ENCODE data around the gene NCS1.

Gene NCS1

DNA sequence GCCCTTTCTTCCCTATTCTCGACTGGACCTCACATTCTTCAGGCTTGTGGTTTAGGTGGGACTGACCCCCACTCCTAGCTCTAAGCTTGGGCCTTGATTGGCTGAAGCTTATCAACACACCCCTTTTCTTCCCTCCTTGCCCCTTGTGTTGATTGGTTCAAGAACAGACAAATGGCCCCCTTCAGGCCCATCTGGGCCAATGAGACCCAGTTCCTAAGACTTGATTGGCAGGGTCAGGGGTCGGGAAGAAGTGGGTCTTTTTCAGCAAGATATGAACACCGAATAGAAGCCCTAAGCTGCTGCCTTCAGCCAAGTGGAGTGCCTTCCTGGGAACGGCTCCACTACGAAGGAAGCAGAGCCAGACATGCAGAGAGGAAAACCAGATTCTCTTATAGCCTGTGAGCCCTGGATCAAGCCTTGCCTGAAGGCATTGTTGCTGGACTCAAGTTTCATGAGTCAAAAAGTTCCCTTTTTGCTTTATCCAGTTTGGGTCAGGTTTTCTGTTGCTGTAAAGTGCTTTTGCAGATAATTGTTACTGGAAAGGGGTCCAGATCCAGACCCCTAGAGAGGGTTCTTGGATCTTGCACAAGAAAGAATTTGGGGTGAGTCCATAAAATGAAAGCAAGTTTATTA, 22.4 kb upstream of the NCS1 start:
- no peak for DNase-seq (ENCODE audit: extremely low spot score)
- POLR2A ChIA-PET: no interaction called here
- TF ChIP-seq, protein P1, sequence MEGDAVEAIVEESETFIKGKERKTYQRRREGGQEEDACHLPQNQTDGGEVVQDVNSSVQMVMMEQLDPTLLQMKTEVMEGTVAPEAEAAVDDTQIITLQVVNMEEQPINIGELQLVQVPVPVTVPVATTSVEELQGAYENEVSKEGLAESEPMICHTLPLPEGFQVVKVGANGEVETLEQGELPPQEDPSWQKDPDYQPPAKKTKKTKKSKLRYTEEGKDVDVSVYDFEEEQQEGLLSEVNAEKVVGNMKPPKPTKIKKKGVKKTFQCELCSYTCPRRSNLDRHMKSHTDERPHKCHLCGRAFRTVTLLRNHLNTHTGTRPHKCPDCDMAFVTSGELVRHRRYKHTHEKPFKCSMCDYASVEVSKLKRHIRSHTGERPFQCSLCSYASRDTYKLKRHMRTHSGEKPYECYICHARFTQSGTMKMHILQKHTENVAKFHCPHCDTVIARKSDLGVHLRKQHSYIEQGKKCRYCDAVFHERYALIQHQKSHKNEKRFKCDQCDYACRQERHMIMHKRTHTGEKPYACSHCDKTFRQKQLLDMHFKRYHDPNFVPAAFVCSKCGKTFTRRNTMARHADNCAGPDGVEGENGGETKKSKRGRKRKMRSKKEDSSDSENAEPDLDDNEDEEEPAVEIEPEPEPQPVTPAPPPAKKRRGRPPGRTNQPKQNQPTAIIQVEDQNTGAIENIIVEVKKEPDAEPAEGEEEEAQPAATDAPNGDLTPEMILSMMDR (IDR thresholded peaks at IDR 0.05; ENCODE audit: control extremely low read depth, extremely low read depth, low read depth, missing control alignments): no peak
- CTCF ChIA-PET: interaction anchor here (1.3 kb wide), 2 partner anchors 21 to 42 kb away, joined by 3 to 4 read pairs; no protein-coding TSS in a partner anchor

DNA sequence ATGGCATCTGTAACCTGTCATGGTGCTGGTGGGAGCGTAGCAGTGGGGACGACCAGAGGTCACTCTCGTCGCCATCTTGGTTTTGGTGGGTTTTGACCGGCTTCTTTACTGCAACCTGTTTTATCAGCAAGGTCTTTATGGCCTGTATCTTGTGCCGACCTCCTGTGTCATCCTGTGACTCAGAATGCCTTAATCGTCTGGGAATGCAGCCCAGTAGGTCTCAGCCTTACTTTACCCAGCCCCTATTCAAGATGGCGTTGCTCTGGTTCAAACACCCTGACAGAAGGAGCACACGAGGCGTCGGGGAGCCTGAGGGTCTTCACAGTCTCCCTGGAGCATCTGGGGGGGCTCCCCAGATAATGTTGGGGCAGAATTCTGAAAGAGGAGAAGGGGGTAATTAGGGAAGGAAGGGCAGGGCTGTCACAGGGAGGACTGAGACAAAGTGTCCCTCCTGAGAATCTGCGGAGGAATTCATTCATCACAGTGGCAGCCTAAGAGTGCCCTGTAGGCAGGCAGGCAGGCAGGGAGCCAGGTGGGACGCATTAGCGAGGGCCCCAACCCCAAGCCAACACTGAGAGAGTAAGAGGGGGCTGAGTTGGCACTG, 21.3 kb upstream of the NCS1 start:
- CTCF ChIA-PET: interaction anchor here (1.3 kb wide), 1 partner anchor 43 kb away, joined by 3 read pairs; no protein-coding TSS in a partner anchor
- DNase-seq (ENCODE audit: extremely low spot score): no peak
- TF ChIP-seq, protein P1 (IDR thresholded peaks at IDR 0.05; ENCODE audit: control extremely low read depth, extremely low read depth, low read depth, missing control alignments): no peak
- POLR2A ChIA-PET: interaction anchor here (0.6 kb wide), 1 partner anchor 23 kb away, joined by 3 read pairs; no protein-coding TSS in a partner anchor

DNA sequence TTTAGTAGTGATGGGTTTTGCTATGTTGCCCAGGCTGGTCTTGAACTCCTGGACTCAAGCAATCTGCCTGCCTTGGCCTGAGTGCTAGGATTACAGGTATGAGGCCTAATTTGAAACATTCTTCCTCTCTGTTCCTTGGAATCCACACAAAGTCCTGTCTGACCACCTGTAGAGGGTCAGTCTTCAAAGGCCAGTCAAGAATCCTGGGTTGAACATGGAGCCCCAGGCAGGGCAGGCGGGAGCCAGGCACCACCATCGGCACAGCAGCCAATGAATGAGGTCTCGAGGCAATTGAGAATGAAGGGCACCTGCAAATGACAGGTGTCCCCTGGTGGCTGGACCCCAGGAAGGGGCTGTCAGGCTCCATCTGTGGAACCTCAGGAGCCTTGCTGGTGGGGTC, 17.4 kb upstream of the NCS1 start:
- ChIA-PET CTCF (no interaction called here), POLR2A (interaction anchor here (0.7 kb wide), 1 partner anchor 164 kb away, joined by 6 read pairs; no protein-coding TSS in a partner anchor)
- TF ChIP-seq, protein P1 (IDR thresholded peaks at IDR 0.05; ENCODE audit: control extremely low read depth, extremely low read depth, low read depth, missing control alignments): no peak
- no peak for DNase-seq (ENCODE audit: extremely low spot score)

DNA sequence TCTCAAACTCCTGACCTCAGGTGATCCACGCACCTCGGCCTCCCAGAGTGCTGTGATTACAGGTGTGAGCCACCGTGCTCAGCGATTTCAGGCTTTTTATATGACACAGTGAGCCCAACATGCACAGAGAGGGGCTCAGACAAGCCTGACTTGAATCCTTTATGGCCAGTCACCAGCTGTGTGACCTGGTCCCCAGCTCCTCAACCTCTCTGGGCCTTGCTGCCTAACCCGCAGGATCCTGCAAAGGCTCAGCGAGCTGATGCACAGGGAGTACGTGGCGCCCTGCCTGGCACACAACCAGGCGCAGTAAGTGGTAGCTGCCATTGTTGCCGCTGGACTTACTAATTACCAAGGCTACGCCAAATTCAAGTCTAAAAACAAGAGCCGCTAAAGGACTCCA, 16.6 kb upstream of the NCS1 start:
- ChIA-PET POLR2A (no interaction called here), CTCF (no interaction called here)
- no peak for DNase-seq (ENCODE audit: extremely low spot score)
- TF ChIP-seq, protein P1 (IDR thresholded peaks at IDR 0.05; ENCODE audit: control extremely low read depth, extremely low read depth, low read depth, missing control alignments): no peak

DNA sequence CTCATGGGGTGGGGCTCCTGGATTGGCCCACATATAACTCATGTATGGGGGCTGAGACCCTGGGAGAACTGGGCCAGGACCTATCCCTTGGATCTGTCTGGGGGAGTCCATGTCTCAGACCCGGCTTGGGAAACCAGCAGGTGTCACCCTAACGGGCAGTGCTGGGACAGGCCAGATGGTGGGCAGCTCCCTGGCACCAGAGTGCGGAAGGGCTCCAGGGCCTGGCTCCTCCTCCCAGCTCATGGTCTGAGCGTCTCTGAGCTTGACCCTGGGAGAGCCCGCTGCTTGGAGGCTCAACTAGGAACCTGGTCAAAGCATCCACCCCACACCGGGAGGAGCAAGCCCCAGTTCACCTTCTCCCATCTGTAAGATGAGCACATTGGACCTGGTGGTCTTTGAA, 15.5 kb upstream of the NCS1 start:
- ChIA-PET CTCF (interaction anchor here (1.4 kb wide), 1 partner anchor 79 kb away, joined by 3 read pairs; no protein-coding TSS in a partner anchor), POLR2A (no interaction called here)
- no peak for DNase-seq (ENCODE audit: extremely low spot score)
- TF ChIP-seq, protein P1 (IDR thresholded peaks at IDR 0.05; ENCODE audit: control extremely low read depth, extremely low read depth, low read depth, missing control alignments): no peak

DNA sequence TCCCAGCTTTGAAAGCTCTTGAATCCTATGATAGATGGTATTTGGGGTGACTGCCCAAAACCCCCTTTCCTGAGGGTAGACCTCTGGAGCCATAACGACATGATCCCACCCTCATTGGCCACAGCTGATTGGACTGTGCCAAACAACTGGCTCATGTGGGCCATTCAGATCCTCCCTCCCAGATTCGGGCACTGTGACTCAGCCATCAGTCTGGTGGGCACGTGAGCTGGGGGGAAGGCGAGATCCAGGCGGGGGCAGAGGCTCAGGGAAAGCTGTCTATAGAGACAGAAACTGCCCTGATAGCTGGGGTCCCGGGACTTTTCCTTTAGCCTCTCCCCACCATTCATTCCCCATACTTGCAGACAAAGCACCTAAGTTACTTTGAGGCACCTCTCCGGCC, 15.1 kb upstream of the NCS1 start:
- ChIA-PET POLR2A (no interaction called here), CTCF (interaction anchor here (1.4 kb wide), 1 partner anchor 79 kb away, joined by 3 read pairs; no protein-coding TSS in a partner anchor)
- DNase-seq (ENCODE audit: extremely low spot score): no peak
- TF ChIP-seq, protein P1 (IDR thresholded peaks at IDR 0.05; ENCODE audit: control extremely low read depth, extremely low read depth, low read depth, missing control alignments): no peak

All from GM10248 (cell line).